ENCODE results near the gene ZNF850. TPM values are rescaled to one million over a fixed set of nuclear protein-coding genes. Genes with fewer than 3 reads are reported as not detected.

Gene ZNF850
- total and polyA plus RNA-seq, 9 of the 15 experiments (the other 6 are each of a cell fraction or from before 2014, with no cell fraction given): 1.2 to 13.0 (median 5.9) TPM

DNA sequence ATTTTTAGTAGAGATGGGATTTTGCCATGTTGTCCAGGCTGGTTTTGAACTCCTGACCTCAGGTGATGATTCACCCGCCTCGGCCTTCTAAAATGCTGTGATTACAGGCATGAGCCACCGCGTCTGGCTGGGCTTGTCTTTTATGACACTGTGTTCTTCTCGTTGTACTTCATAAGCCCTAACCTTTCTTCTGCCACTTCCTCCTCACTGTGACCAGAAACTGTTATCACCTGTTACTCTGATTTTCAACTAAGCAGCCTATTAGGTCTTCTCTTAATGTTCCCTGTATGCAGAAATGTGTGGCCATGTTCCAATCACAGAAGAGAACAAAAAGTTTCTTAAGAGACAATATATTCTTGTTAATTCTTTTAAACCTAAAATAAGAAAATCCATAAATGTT, 49.2 kb upstream of the ZNF850 start:
- DNase-seq (ENCODE audit: extremely low read depth in 1 of 4, low spot score in 3 of 4) (no peak), ATAC-seq (no peak), FAIRE-seq (no peak)
- H3K9ac ChIP-seq (ENCODE audit: insufficient read depth in 1 of 2, low read depth in 2 of 2, low read length in 2 of 2): no peak overlapping the region
- no peaks in the 10 kb centered on the region for H3K4me1 ChIP-seq (replicated peaks in 1 of 2; ENCODE audit: control insufficient read depth in 2 of 2, insufficient read depth in 2 of 2, low read length in 2 of 2)
- no peaks in the 10 kb centered on the region for H3K36me3 ChIP-seq (ENCODE audit: control insufficient read depth, insufficient read depth, low read length)
- H3K9me3 ChIP-seq (replicated peaks; ENCODE audit: control insufficient read depth, insufficient read depth, low read depth, low read length): 0 out of 2 replicates have a peak, but pooled peaks cover 2% of the 10 kb centered on the region
- H3K27ac ChIP-seq (ENCODE audit: extremely low read depth, low read depth, low read length): no peak overlapping the region
- no peaks in the 10 kb centered on the region for H3K9me1 ChIP-seq (ENCODE audit: control insufficient read depth, insufficient read depth, low read length)
- H4K20me1 ChIP-seq (replicated peaks; ENCODE audit: control insufficient read depth, insufficient read depth, low read length): no peaks in the 10 kb centered on the region
- TF ChIP-seq PHTF2 (CRISPR knock-in tag; IDR thresholded peaks at IDR 0.05): no peak
- TF ChIP-seq ZKSCAN8 (CRISPR knock-in tag; IDR thresholded peaks at IDR 0.05): no peak
- TF ChIP-seq NELFE (IDR thresholded peaks at IDR 0.05; ENCODE audit: insufficient read depth, insufficient read length): no peak
- TF ChIP-seq RBM39 (optimal IDR thresholded peaks at IDR 0.05; ENCODE audit: low read depth, low read length): no peak
- TF ChIP-seq, protein P1, sequence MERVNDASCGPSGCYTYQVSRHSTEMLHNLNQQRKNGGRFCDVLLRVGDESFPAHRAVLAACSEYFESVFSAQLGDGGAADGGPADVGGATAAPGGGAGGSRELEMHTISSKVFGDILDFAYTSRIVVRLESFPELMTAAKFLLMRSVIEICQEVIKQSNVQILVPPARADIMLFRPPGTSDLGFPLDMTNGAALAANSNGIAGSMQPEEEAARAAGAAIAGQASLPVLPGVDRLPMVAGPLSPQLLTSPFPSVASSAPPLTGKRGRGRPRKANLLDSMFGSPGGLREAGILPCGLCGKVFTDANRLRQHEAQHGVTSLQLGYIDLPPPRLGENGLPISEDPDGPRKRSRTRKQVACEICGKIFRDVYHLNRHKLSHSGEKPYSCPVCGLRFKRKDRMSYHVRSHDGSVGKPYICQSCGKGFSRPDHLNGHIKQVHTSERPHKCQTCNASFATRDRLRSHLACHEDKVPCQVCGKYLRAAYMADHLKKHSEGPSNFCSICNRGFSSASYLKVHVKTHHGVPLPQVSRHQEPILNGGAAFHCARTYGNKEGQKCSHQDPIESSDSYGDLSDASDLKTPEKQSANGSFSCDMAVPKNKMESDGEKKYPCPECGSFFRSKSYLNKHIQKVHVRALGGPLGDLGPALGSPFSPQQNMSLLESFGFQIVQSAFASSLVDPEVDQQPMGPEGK (CRISPR knock-in tag; IDR thresholded peaks at IDR 0.05; ENCODE audit: borderline replicate concordance): no peak
- TF ChIP-seq, protein P2, sequence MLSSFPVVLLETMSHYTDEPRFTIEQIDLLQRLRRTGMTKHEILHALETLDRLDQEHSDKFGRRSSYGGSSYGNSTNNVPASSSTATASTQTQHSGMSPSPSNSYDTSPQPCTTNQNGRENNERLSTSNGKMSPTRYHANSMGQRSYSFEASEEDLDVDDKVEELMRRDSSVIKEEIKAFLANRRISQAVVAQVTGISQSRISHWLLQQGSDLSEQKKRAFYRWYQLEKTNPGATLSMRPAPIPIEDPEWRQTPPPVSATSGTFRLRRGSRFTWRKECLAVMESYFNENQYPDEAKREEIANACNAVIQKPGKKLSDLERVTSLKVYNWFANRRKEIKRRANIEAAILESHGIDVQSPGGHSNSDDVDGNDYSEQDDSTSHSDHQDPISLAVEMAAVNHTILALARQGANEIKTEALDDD (IDR thresholded peaks at IDR 0.05): no peak
- TF ChIP-seq, protein P3, sequence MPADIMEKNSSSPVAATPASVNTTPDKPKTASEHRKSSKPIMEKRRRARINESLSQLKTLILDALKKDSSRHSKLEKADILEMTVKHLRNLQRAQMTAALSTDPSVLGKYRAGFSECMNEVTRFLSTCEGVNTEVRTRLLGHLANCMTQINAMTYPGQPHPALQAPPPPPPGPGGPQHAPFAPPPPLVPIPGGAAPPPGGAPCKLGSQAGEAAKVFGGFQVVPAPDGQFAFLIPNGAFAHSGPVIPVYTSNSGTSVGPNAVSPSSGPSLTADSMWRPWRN (IDR thresholded peaks at IDR 0.05; ENCODE audit: low read depth): no peak
- TF ChIP-seq LARP7 (IDR thresholded peaks at IDR 0.05): no peak
- TF ChIP-seq, protein P4, sequence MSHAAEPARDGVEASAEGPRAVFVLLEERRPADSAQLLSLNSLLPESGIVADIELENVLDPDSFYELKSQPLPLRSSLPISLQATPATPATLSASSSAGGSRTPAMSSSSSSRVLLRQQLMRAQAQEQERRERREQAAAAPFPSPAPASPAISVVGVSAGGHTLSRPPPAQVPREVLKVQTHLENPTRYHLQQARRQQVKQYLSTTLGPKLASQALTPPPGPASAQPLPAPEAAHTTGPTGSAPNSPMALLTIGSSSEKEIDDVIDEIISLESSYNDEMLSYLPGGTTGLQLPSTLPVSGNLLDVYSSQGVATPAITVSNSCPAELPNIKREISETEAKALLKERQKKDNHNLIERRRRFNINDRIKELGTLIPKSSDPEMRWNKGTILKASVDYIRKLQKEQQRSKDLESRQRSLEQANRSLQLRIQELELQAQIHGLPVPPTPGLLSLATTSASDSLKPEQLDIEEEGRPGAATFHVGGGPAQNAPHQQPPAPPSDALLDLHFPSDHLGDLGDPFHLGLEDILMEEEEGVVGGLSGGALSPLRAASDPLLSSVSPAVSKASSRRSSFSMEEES (CRISPR knock-in tag; IDR thresholded peaks at IDR 0.05): no peak
- no peak for TF ChIP-seq SREBF2 (CRISPR knock-in tag; IDR thresholded peaks at IDR 0.05)
- TF ChIP-seq MAFK (IDR thresholded peaks at IDR 0.05; ENCODE audit: low read length): no peak
- TF ChIP-seq U2AF2 (optimal IDR thresholded peaks at IDR 0.05; ENCODE audit: low read depth, low read length): no peak
- TF ChIP-seq RNF2 (IDR thresholded peaks at IDR 0.05): no peak
- no peak for TF ChIP-seq TAF1 (IDR thresholded peaks at IDR 0.05; ENCODE audit: control insufficient read depth, extremely low read depth, insufficient read depth, low read length, severe bottlenecking)
- TF ChIP-seq MAFG (tag; conservative IDR thresholded peaks at IDR 0.05): no peak
- TF ChIP-seq DIDO1 (tag; IDR thresholded peaks at IDR 0.05; ENCODE audit: low read depth): no peak
- in situ Hi-C loops (cut with MboI) (no loop called here), intact Hi-C loops (cut with micrococcal nuclease) (no loop called here)
- no peak overlapping the region for H2AFZ ChIP-seq (ENCODE audit: low read depth, low read length)
- H3K4me3 ChIP-seq: no peak overlapping the region
- no peak overlapping the region for H3K4me2 ChIP-seq (ENCODE audit: insufficient read depth, low read length)
- 2% methylated on average over 5 of the region's 5 CpGs for WGBS (ENCODE audit: insufficient coverage, low coverage, missing lambda C conversion rate)
- POLR2A ChIA-PET: no interaction called here
- no peaks in the 10 kb centered on the region for H3K79me2 ChIP-seq (ENCODE audit: control insufficient read depth, insufficient read depth, low read length)
- no peaks in the 10 kb centered on the region for H3K27me3 ChIP-seq (ENCODE audit: control insufficient read depth in 2 of 2, insufficient read depth in 2 of 2, low read length in 2 of 2)
- CTCF ChIA-PET (ENCODE audit: low intra/inter-chr PET ratio): no interaction called here
- BruUV-seq (replicated peaks): no TSS peak

Data from K562 (cell line).